Measurements from ENCODE around the gene TAS2R30.

TAS2R30 gene

GRCh38 chr12:11134305-11134704 is at the start of gene TAS2R30:
TSS of gene TAS2R30 (minus strand) at chr12:11134644. CDS start at chr12:11134244, 400 bp downstream.
- no peak within 1 kb of the TSS for H3K4me3 ChIP-seq (ENCODE audit: low read depth in 1 of 2, low read length in 2 of 2)
- peaks cover 0 to 11% of the 10 kb centered on the region in 2 donors for H3K4me1 ChIP-seq (ENCODE audit: control insufficient read depth in 1 of 2, insufficient read depth in 2 of 2, low read length in 2 of 2)
- H3K27ac ChIP-seq (ENCODE audit: low read length): no peak within 1 kb of the TSS
- no peaks in the 10 kb centered on the region for H3K36me3 ChIP-seq (ENCODE audit: control insufficient read depth in 1 of 2, insufficient read depth in 2 of 2, low read length in 2 of 2)
- no peaks in the 10 kb centered on the region for H3K27me3 ChIP-seq (ENCODE audit: low read depth, low read length)
- no peaks in the 10 kb centered on the region for H3K9me3 ChIP-seq (ENCODE audit: control insufficient read depth in 1 of 2, low read length in 2 of 2)

- H3K9me3 ChIP-seq (ENCODE audit: control insufficient read depth in 1 of 2, low read length in 2 of 2): no peaks in the 10 kb centered on the region
- H3K27me3 ChIP-seq (ENCODE audit: low read depth, low read length): no peaks in the 10 kb centered on the region
- H3K4me1 ChIP-seq (ENCODE audit: control insufficient read depth in 1 of 2, insufficient read depth in 2 of 2, low read length in 2 of 2): no peaks in the 10 kb centered on the region
- H3K36me3 ChIP-seq (ENCODE audit: control insufficient read depth in 1 of 2, insufficient read depth in 2 of 2, low read length in 2 of 2): no peaks in the 10 kb centered on the region
- H3K4me3 ChIP-seq (ENCODE audit: low read depth in 1 of 2, low read length in 2 of 2): no peak overlapping the region
- no peak overlapping the region for H3K27ac ChIP-seq (ENCODE audit: low read length)
Measured at GRCh38 chr12:11183011-11183410, 48.6 kb upstream of the TAS2R30 start.

GRCh38 chr12:11182529-11182928 is 48.1 kb upstream of the TAS2R30 start:
- Histone ChIP-seq H3K9me3 (ENCODE audit: control insufficient read depth in 1 of 2, low read length in 2 of 2) (no peaks in the 10 kb centered on the region), H3K27me3 (ENCODE audit: low read depth, low read length) (no peaks in the 10 kb centered on the region), H3K4me3 (ENCODE audit: low read depth in 1 of 2, low read length in 2 of 2) (no peak overlapping the region), H3K27ac (ENCODE audit: low read length) (no peak overlapping the region), H3K36me3 (ENCODE audit: control insufficient read depth in 1 of 2, insufficient read depth in 2 of 2, low read length in 2 of 2) (no peaks in the 10 kb centered on the region), H3K4me1 (ENCODE audit: control insufficient read depth in 1 of 2, insufficient read depth in 2 of 2, low read length in 2 of 2) (no peaks in the 10 kb centered on the region)

- peaks cover 0 to 2% of the 10 kb centered on the region in 2 donors for H3K4me1 ChIP-seq (ENCODE audit: control insufficient read depth in 1 of 2, insufficient read depth in 2 of 2, low read length in 2 of 2)
- no peaks in the 10 kb centered on the region for H3K36me3 ChIP-seq (ENCODE audit: control insufficient read depth in 1 of 2, insufficient read depth in 2 of 2, low read length in 2 of 2)
- H3K9me3 ChIP-seq (ENCODE audit: control insufficient read depth in 1 of 2, low read length in 2 of 2): no peaks in the 10 kb centered on the region
- no peak overlapping the region for H3K4me3 ChIP-seq (ENCODE audit: low read depth in 1 of 2, low read length in 2 of 2)
- H3K27me3 ChIP-seq (ENCODE audit: low read depth, low read length): no peaks in the 10 kb centered on the region
- H3K27ac ChIP-seq (ENCODE audit: low read length): no peak overlapping the region
Measured at GRCh38 chr12:11178250-11178649, 43.8 kb upstream of the TAS2R30 start.

GRCh38 chr12:11174022-11174421 is 39.6 kb upstream of the TAS2R30 start:
- H3K4me3 ChIP-seq (ENCODE audit: low read depth in 1 of 2, low read length in 2 of 2): no peak overlapping the region
- peaks cover 5 to 30% of the 10 kb centered on the region in 2 donors for H3K4me1 ChIP-seq (ENCODE audit: control insufficient read depth in 1 of 2, insufficient read depth in 2 of 2, low read length in 2 of 2)
- H3K36me3 ChIP-seq (ENCODE audit: control insufficient read depth in 1 of 2, insufficient read depth in 2 of 2, low read length in 2 of 2): no peaks in the 10 kb centered on the region
- H3K27me3 ChIP-seq (ENCODE audit: low read depth, low read length): no peaks in the 10 kb centered on the region
- H3K9me3 ChIP-seq (ENCODE audit: control insufficient read depth in 1 of 2, low read length in 2 of 2): no peaks in the 10 kb centered on the region
- no peak overlapping the region for H3K27ac ChIP-seq (ENCODE audit: low read length)

- Histone ChIP-seq H3K27me3 (ENCODE audit: low read depth, low read length) (no peaks in the 10 kb centered on the region), H3K27ac (ENCODE audit: low read length) (peak overlapping the region; percentile 80), H3K9me3 (ENCODE audit: control insufficient read depth in 1 of 2, low read length in 2 of 2) (no peaks in the 10 kb centered on the region), H3K4me3 (ENCODE audit: low read depth in 1 of 2, low read length in 2 of 2) (peak overlapping the region; percentile 44 to 79), H3K4me1 (ENCODE audit: control insufficient read depth in 1 of 2, insufficient read depth in 2 of 2, low read length in 2 of 2) (peaks cover 9 to 34% of the 10 kb centered on the region in 2 donors), H3K36me3 (ENCODE audit: control insufficient read depth in 1 of 2, insufficient read depth in 2 of 2, low read length in 2 of 2) (no peaks in the 10 kb centered on the region)
Measured at GRCh38 chr12:11171969-11172675, 37.7 kb upstream of the TAS2R30 start.

GRCh38 chr12:11171145-11171968 is 36.9 kb upstream of the TAS2R30 start, which contains the start of gene SMIM10L1:
TSS of gene SMIM10L1 (plus strand) at chr12:11171194. CDS start at chr12:11171357, 163 bp downstream.
- Histone ChIP-seq H3K27ac (ENCODE audit: low read length) (peak within 1 kb of the TSS; percentile 80), H3K36me3 (ENCODE audit: control insufficient read depth in 1 of 2, insufficient read depth in 2 of 2, low read length in 2 of 2) (no peaks in the 10 kb centered on the region), H3K4me3 (ENCODE audit: low read depth in 1 of 2, low read length in 2 of 2) (peak within 1 kb of the TSS; percentile 44 to 79), H3K4me1 (ENCODE audit: control insufficient read depth in 1 of 2, insufficient read depth in 2 of 2, low read length in 2 of 2) (peaks cover 9 to 34% of the 10 kb centered on the region in 2 donors), H3K9me3 (ENCODE audit: control insufficient read depth in 1 of 2, low read length in 2 of 2) (no peaks in the 10 kb centered on the region), H3K27me3 (ENCODE audit: low read depth, low read length) (no peaks in the 10 kb centered on the region)

- peak overlapping the region; percentile 44 to 79 for H3K4me3 ChIP-seq (ENCODE audit: low read depth in 1 of 2, low read length in 2 of 2)
- no peaks in the 10 kb centered on the region for H3K27me3 ChIP-seq (ENCODE audit: low read depth, low read length)
- peaks cover 9 to 34% of the 10 kb centered on the region in 2 donors for H3K4me1 ChIP-seq (ENCODE audit: control insufficient read depth in 1 of 2, insufficient read depth in 2 of 2, low read length in 2 of 2)
- peak overlapping the region; percentile 80 for H3K27ac ChIP-seq (ENCODE audit: low read length)
- H3K36me3 ChIP-seq (ENCODE audit: control insufficient read depth in 1 of 2, insufficient read depth in 2 of 2, low read length in 2 of 2): peaks cover 0 to 2% of the 10 kb centered on the region in 2 donors
- no peaks in the 10 kb centered on the region for H3K9me3 ChIP-seq (ENCODE audit: control insufficient read depth in 1 of 2, low read length in 2 of 2)
Measured at GRCh38 chr12:11170810-11171144, 36.3 kb upstream of the TAS2R30 start.

- Histone ChIP-seq H3K9me3 (ENCODE audit: control insufficient read depth in 1 of 2, low read length in 2 of 2) (no peaks in the 10 kb centered on the region), H3K4me3 (ENCODE audit: low read depth in 1 of 2, low read length in 2 of 2) (no peak overlapping the region), H3K4me1 (ENCODE audit: control insufficient read depth in 1 of 2, insufficient read depth in 2 of 2, low read length in 2 of 2) (peaks cover 9 to 20% of the 10 kb centered on the region in 2 donors)
Measured at GRCh38 chr12:11166300-11166699, 31.9 kb upstream of the TAS2R30 start.

GRCh38 chr12:11164384-11164783 is 29.9 kb upstream of the TAS2R30 start:
- Histone ChIP-seq H3K9me3 (ENCODE audit: control insufficient read depth in 1 of 2, low read length in 2 of 2) (no peaks in the 10 kb centered on the region), H3K27me3 (ENCODE audit: low read depth, low read length) (no peaks in the 10 kb centered on the region), H3K4me3 (ENCODE audit: low read depth in 1 of 2, low read length in 2 of 2) (no peak overlapping the region), H3K27ac (ENCODE audit: low read length) (no peak overlapping the region), H3K4me1 (ENCODE audit: control insufficient read depth in 1 of 2, insufficient read depth in 2 of 2, low read length in 2 of 2) (peaks cover 4 to 7% of the 10 kb centered on the region in 2 donors), H3K36me3 (ENCODE audit: control insufficient read depth in 1 of 2, insufficient read depth in 2 of 2, low read length in 2 of 2) (peaks cover 0 to 18% of the 10 kb centered on the region in 2 donors)

More at GRCh38 chr12:11166300-11166699, 31.9 kb upstream of the TAS2R30 start:
- Histone ChIP-seq H3K27ac (ENCODE audit: low read length) (no peak overlapping the region), H3K27me3 (ENCODE audit: low read depth, low read length) (no peaks in the 10 kb centered on the region), H3K36me3 (ENCODE audit: control insufficient read depth in 1 of 2, insufficient read depth in 2 of 2, low read length in 2 of 2) (peaks cover 0 to 18% of the 10 kb centered on the region in 2 donors)

- Histone ChIP-seq H3K36me3 (ENCODE audit: control insufficient read depth in 1 of 2, insufficient read depth in 2 of 2, low read length in 2 of 2) (peaks cover 0 to 18% of the 10 kb centered on the region in 2 donors), H3K9me3 (ENCODE audit: control insufficient read depth in 1 of 2, low read length in 2 of 2) (no peaks in the 10 kb centered on the region), H3K4me1 (ENCODE audit: control insufficient read depth in 1 of 2, insufficient read depth in 2 of 2, low read length in 2 of 2) (peaks cover 0 to under 1% of the 10 kb centered on the region in 2 donors), H3K27ac (ENCODE audit: low read length) (no peak overlapping the region), H3K27me3 (ENCODE audit: low read depth, low read length) (no peaks in the 10 kb centered on the region), H3K4me3 (ENCODE audit: low read depth in 1 of 2, low read length in 2 of 2) (no peak overlapping the region)
Measured at GRCh38 chr12:11162502-11162901, 28.1 kb upstream of the TAS2R30 start.
